BLaER1 (cell line): ENCODE results near the gene EMC7.

Experiments used
- H3K27ac ChIP-seq: shearing (Covaris generic); formaldehyde crosslinking; 2 replicates; pipeline ENCODE4 v1.8.1; 2022
- H3K27me3 ChIP-seq: shearing (Covaris generic); formaldehyde crosslinking; 2 replicates; pipeline ENCODE4 v1.8.1; 2022
- H3K36me3 ChIP-seq: shearing (Covaris generic); formaldehyde crosslinking; 2 replicates; pipeline ENCODE4 v1.8.1; 2022
- H3K4me1 ChIP-seq: shearing (Covaris generic); formaldehyde crosslinking; 2 replicates; pipeline ENCODE4 v1.8.1; 2022
- H3K4me2 ChIP-seq: shearing (Covaris generic); formaldehyde crosslinking; 2 replicates; pipeline ENCODE4 v1.8.1; 2022
- H3K4me3 ChIP-seq: shearing (Covaris generic); formaldehyde crosslinking; 2 replicates; pipeline ENCODE4 v1.8.1; 2022
- H3K9ac ChIP-seq: shearing (Covaris generic); formaldehyde crosslinking; 2 replicates; pipeline ENCODE4 v1.8.1; 2022
- H3K9me3 ChIP-seq: shearing (Covaris generic); formaldehyde crosslinking; 2 replicates; pipeline ENCODE4 v1.8.1; 2022
- H4K20me1 ChIP-seq: shearing (Covaris generic); formaldehyde crosslinking; 2 replicates; pipeline ENCODE4 v1.8.1; 2022
- Cebpa-rat ChIP-seq: shearing (Covaris generic); IDR thresholded peaks from 2 replicates; pipeline ENCODE4 v1.8.1; 2022

EMC7 gene

DNA sequence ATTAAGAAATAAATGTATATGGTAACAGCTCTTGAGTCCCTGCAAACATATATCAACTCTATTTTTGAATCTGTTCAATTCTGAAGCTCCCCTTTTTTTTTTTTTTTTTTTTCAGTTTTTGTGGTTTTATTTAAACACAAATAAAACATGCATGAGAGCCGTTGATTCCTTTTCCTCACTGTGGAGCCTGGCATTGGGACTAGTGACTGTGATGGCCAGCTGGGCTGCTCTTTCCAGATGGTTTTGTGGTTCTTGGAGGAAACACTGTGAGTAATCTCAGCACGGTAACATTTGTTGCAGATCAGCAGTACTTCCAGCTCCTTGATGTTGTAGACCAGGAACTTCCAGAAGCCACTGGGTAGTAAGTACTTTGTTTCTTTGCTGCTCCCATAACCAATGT is 15.9 kb downstream of the EMC7 start:
- Histone ChIP-seq H4K20me1 (peaks cover 8% of the 10 kb centered on the region; the same call in 1 of the 2 replicates), H3K4me3 (no peak overlapping the region), H3K9ac (no peak overlapping the region), H3K4me1 (no peaks in the 10 kb centered on the region), H3K27me3 (no peaks in the 10 kb centered on the region), H3K9me3 (no peaks in the 10 kb centered on the region), H3K4me2 (no peak overlapping the region), H3K27ac (no peak overlapping the region), H3K36me3 (peaks cover 64% of the 10 kb centered on the region)
- TF ChIP-seq Cebpa-rat: no peak

GRCh38 chr15:34084086-34084485 is 17.6 kb downstream of the EMC7 start:
- H3K27me3 ChIP-seq: no peaks in the 10 kb centered on the region
- H3K36me3 ChIP-seq: peaks cover 55% of the 10 kb centered on the region
- H3K4me2 ChIP-seq: no peak overlapping the region
- H3K4me3 ChIP-seq: no peak overlapping the region
- no peak overlapping the region for H3K9ac ChIP-seq
- H3K9me3 ChIP-seq: no peaks in the 10 kb centered on the region
- H3K4me1 ChIP-seq: no peaks in the 10 kb centered on the region
- H3K27ac ChIP-seq: no peak overlapping the region
- TF ChIP-seq Cebpa-rat: no peak
- H4K20me1 ChIP-seq: no peaks in the 10 kb centered on the region

GRCh38 chr15:34079904-34080303 is 21.8 kb downstream of the EMC7 start:
- no peak overlapping the region for H3K4me2 ChIP-seq
- H3K36me3 ChIP-seq: peaks cover 18% of the 10 kb centered on the region
- no peak overlapping the region for H3K4me3 ChIP-seq
- H3K27ac ChIP-seq: no peak overlapping the region
- H3K9me3 ChIP-seq: peaks cover 4% of the 10 kb centered on the region; the same call in 1 of the 2 replicates
- no peaks in the 10 kb centered on the region for H3K27me3 ChIP-seq
- no peaks in the 10 kb centered on the region for H3K4me1 ChIP-seq
- TF ChIP-seq Cebpa-rat: no peak
- H3K9ac ChIP-seq: no peak overlapping the region
- H4K20me1 ChIP-seq: no peaks in the 10 kb centered on the region

DNA sequence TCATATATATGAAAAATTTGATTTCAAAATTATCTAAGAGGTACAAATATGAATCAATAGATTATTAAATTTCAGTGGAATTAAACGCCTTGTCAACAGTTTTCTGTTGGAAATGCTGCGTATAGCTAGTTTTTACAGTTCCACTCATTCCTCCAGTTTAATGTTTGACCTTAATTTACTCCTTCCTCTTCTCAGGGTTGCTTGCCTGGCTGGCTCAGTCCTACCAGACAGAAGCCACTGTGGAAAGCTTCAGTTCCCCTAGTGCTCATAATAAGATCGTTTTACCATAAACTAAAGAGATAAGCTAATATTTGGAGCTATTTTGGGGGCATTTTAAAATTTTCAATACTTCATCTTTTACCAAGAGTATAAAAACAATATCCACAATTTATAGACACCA is 22.8 kb downstream of the EMC7 start:
- TF ChIP-seq Cebpa-rat: no peak
- Histone ChIP-seq H3K4me2 (no peak overlapping the region), H3K4me1 (no peaks in the 10 kb centered on the region), H3K27ac (no peak overlapping the region), H3K27me3 (no peaks in the 10 kb centered on the region), H3K9ac (no peak overlapping the region), H3K9me3 (peaks cover 4% of the 10 kb centered on the region; the same call in 1 of the 2 replicates), H3K4me3 (no peak overlapping the region), H3K36me3 (peaks cover 12% of the 10 kb centered on the region), H4K20me1 (no peaks in the 10 kb centered on the region)

- Histone ChIP-seq H3K4me3 (no peak overlapping the region), H4K20me1 (no peaks in the 10 kb centered on the region), H3K36me3 (0 out of 2 replicates have a peak, but pooled peaks cover 3% of the 10 kb centered on the region), H3K4me1 (no peaks in the 10 kb centered on the region), H3K4me2 (no peak overlapping the region), H3K27ac (no peak overlapping the region), H3K9ac (no peak overlapping the region), H3K9me3 (peaks cover 4% of the 10 kb centered on the region; the same call in 1 of the 2 replicates), H3K27me3 (no peaks in the 10 kb centered on the region)
- no peak for TF ChIP-seq Cebpa-rat
Observed at GRCh38 chr15:34076785-34077184, 24.9 kb downstream of the EMC7 start.

GRCh38 chr15:34070003-34070402 is 31.7 kb downstream of the EMC7 start:
- Histone ChIP-seq H3K36me3 (no peaks in the 10 kb centered on the region), H3K4me2 (no peak overlapping the region), H3K27me3 (no peaks in the 10 kb centered on the region), H3K4me1 (peaks cover 8% of the 10 kb centered on the region), H3K9me3 (peaks cover 1% of the 10 kb centered on the region; the same call in 1 of the 2 replicates), H4K20me1 (no peaks in the 10 kb centered on the region), H3K27ac (no peak overlapping the region), H3K4me3 (no peak overlapping the region), H3K9ac (no peak overlapping the region)
- no peak for TF ChIP-seq Cebpa-rat

DNA sequence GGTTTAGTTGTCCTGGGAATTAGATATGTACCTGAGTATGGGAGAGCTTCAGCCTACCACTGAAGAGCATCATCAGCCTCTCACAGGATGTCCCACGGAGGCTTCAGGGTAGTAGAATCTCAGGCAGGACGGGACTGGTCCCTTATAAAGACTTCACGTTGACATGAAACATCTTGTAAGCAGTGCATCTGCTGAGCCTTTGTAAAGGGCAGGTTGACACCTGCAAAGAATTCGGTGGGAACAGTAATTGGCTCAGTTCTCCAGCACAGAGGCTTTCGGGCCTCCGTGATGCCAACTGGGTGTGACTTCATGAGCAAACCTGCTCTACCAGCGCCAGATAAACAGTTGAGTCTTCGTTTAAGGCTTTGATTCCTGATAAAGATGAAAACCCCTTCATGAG is 35.7 kb downstream of the EMC7 start:
- no peaks in the 10 kb centered on the region for H4K20me1 ChIP-seq
- H3K9ac ChIP-seq: no peak overlapping the region
- H3K36me3 ChIP-seq: no peaks in the 10 kb centered on the region
- TF ChIP-seq Cebpa-rat: no peak
- peaks cover 21% of the 10 kb centered on the region for H3K4me1 ChIP-seq
- no peak overlapping the region for H3K4me3 ChIP-seq
- H3K27me3 ChIP-seq: no peaks in the 10 kb centered on the region
- H3K4me2 ChIP-seq: peak overlapping the region; percentile 55
- no peak overlapping the region for H3K27ac ChIP-seq
- no peaks in the 10 kb centered on the region for H3K9me3 ChIP-seq

DNA sequence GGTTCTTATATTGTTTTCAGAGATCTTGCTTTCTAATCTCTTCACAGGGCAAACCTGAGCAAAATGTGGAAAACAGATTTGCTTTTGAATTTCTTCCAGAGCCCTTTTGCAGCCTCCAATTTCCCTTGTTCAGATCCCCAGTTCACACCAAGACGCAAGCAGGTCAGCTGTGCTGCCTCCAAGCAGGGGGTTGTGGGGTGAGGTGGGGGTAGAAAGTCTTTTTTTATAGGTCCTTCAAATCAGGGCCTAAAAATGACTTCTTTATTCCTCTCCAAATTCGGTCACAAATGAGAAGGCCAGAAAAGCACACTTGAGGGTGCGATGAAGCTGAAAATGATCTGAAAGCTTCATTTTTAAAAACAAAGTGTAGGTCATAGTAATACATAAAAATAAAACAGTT is 36.4 kb downstream of the EMC7 start:
- H4K20me1 ChIP-seq: no peaks in the 10 kb centered on the region
- H3K36me3 ChIP-seq: no peaks in the 10 kb centered on the region
- H3K9ac ChIP-seq: peak overlapping the region; percentile 62
- no peaks in the 10 kb centered on the region for H3K9me3 ChIP-seq
- H3K4me1 ChIP-seq: peaks cover 21% of the 10 kb centered on the region
- peak overlapping the region; percentile 55 for H3K4me2 ChIP-seq
- H3K27ac ChIP-seq: peak overlapping the region; percentile 48; the same call in 1 of the 2 replicates
- H3K4me3 ChIP-seq: no peak overlapping the region
- no peaks in the 10 kb centered on the region for H3K27me3 ChIP-seq
- no peak for TF ChIP-seq Cebpa-rat

- no peak overlapping the region for H3K9ac ChIP-seq
- peaks cover 21% of the 10 kb centered on the region for H3K4me1 ChIP-seq
- no peak for TF ChIP-seq Cebpa-rat
- H3K27ac ChIP-seq: no peak overlapping the region
- no peaks in the 10 kb centered on the region for H3K27me3 ChIP-seq
- H3K4me3 ChIP-seq: no peak overlapping the region
- no peaks in the 10 kb centered on the region for H3K36me3 ChIP-seq
- peak overlapping the region; percentile 55 for H3K4me2 ChIP-seq
- no peaks in the 10 kb centered on the region for H4K20me1 ChIP-seq
- no peaks in the 10 kb centered on the region for H3K9me3 ChIP-seq
Observed at GRCh38 chr15:34064438-34064837, 37.2 kb downstream of the EMC7 start.

- no peaks in the 10 kb centered on the region for H3K27me3 ChIP-seq
- no peak for TF ChIP-seq Cebpa-rat
- H3K4me2 ChIP-seq: no peak overlapping the region
- no peaks in the 10 kb centered on the region for H4K20me1 ChIP-seq
- peaks cover 12% of the 10 kb centered on the region for H3K4me1 ChIP-seq
- H3K9me3 ChIP-seq: no peaks in the 10 kb centered on the region
- H3K27ac ChIP-seq: no peak overlapping the region
- no peak overlapping the region for H3K9ac ChIP-seq
- H3K4me3 ChIP-seq: no peak overlapping the region
- H3K36me3 ChIP-seq: no peaks in the 10 kb centered on the region
Observed at GRCh38 chr15:34059946-34060345, 41.7 kb downstream of the EMC7 start.

GRCh38 chr15:34059476-34059875 is 42.2 kb downstream of the EMC7 start:
- H3K9me3 ChIP-seq: no peaks in the 10 kb centered on the region
- no peak overlapping the region for H3K4me2 ChIP-seq
- no peaks in the 10 kb centered on the region for H3K36me3 ChIP-seq
- peaks cover 7% of the 10 kb centered on the region for H3K4me1 ChIP-seq
- no peak for TF ChIP-seq Cebpa-rat
- no peak overlapping the region for H3K27ac ChIP-seq
- H3K27me3 ChIP-seq: no peaks in the 10 kb centered on the region
- H3K4me3 ChIP-seq: no peak overlapping the region
- no peak overlapping the region for H3K9ac ChIP-seq
- H4K20me1 ChIP-seq: no peaks in the 10 kb centered on the region
